GM12873 (cell line): ENCODE results near the gene TMEM86B.

Source experiments
- CTCF ChIP-seq: IDR thresholded peaks from 2 replicates; pipeline ENCODE4 v1.5.1; 2012; ENCODE audit warnings: low read depth, mild to moderate bottlenecking, moderate library complexity, low read length, control low read depth; ENCODE audit not compliant: insufficient read depth; ENCODE audit errors: missing control alignments

The TMEM86B gene

DNA sequence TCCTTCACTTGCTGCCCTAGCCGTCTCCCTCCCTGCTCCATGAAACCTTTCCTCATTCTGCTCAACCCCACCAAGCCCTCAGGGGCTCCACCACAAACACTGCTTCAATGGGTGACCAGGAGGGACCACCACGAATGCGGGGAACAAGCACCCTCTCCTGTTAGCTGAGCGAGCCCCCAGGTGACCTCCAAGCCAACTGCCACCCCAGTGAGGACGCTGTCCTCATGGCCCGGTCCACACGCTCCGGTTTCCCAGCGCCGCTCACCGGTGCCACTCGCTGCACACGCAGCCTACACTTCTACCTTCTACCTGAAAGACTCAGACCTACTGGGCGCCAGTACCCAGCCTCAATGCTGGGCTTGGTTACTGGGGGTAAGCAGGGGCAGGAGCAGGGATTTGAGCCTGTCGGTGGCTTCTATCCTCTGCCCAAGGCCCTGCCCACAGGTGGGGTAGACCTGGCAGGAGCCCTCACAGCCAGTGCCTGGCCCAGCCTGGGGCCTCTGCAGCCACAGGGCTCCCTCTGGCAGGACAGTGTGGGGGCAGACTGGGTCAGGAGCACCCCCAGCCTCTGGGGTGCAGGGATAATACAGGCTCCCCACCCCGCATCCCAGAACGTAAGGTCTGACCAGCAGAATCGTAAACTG, 704 bp upstream of the TMEM86B start:
- TF ChIP-seq CTCF, result no peak

- TF ChIP-seq CTCF, result no peak
Observed at GRCh38 chr19:55228015-55228391, 560 bp downstream of the TMEM86B start.

GRCh38 chr19:55227241-55228014, 1.1 kb downstream of the TMEM86B start:
- TF ChIP-seq CTCF, result no peak

DNA sequence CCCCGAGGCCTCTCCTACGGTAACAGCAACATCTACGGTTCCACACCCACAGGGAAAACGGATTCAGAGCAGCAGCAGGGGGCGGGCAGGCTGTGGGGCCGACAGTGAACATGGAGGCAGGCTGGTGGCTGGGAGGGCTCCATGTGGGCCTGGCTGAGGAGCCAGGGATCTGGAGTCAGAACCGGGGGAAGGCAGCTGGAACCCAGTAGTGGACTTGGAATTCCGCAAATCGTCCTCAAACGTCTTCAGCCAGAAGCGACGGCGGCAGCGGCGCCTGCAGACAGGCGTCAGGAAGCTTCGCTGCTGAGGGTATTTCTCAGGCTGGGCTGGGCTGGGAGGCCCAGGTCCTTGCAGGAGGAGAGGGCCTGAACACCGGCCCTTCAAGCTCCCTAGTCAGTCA, 1.8 kb downstream of the TMEM86B start:
- no peak for TF ChIP-seq CTCF

DNA sequence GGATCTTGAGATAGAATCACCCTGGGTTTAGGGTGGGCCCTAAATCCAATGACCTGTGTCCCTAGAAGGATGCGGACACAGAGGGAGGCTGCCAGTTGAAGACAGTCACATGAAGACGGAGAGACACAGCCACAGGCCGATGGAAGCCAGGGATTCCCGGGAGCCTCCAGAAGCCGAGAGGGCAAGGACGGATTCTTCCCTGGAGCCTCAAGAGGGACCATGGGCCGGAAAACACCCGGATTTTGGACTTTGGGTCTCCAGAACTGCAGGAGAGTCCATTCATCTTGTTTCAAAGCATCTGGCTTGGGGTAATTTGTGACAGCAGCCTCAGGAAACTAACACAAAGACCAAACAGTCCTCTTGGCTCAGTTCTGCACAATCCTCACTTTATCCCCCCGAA, 2.3 kb downstream of the TMEM86B start:
- no peak for TF ChIP-seq CTCF

DNA sequence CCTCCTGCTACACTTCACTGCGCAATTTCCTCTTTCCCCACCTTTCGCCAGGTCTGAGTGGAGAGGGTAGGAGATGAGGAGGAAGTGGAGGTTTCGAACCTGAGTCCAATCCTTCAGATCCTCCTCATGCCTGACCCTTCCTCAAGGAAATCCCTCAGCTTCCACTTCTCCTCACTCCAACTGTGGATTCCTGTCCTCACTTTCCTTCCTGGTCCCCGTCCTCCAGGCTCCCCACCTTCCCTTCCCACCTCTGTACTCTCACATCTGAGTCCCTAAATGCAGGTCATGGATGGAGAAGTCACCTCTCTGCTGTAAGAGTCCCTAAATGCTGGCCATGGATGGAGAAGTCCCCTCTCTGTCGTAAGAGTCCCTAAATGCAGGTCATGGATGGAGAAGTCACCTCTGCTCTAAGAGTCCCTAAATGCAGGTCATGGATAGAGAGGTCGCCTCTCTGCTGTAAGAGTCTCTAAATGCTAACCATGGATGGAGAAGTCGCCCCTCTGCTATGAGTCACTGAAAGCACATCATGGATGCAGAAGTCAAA, 3.1 kb downstream of the TMEM86B start:
- no peak for TF ChIP-seq CTCF

DNA sequence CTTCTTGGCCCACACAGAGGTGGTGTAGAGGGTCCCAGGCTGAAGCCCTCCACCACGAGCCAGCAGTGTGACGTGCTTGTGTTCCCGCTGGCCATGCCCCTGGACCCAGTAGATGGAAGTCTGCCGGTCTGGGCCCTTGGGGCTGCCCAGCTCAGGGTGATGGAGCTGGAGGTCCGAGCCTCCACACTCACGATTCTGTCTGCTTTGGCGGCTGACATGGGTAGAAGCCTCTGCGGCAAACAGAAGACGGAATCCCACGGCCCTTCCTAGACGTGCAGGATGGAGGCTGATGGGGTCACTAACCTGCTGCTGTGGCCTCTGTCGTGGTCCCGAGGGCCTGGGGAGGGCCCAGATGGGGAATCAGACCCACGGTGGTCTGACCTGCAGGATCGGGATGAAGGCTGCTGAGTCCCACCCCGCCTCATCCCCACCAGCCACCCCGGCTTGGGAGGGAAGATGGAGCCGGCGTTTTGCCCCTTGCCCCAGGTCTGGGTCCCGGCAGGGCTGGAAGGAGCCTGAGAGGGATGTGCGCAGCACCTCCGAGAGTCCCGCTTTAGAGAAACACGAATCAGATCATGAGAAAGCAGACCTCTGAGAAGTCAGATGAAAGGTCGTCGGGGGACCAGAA, 4.4 kb downstream of the TMEM86B start:
- TF ChIP-seq CTCF, result no peak
